HG03108 (cell line): ENCODE data around the gene CLDN3.
A peak's percentile ranks its signal among the peaks of the same experiment; 100 is the strongest.

ENCODE experiments used
- ATAC-seq: cut with Tn5 transposase; IDR thresholded peaks from one replicate; pipeline ENCODE4 v1.9.1; 2021; ENCODE audit warnings: moderate library complexity; ENCODE audit not compliant: unreplicated experiment

Gene CLDN3

GRCh38 chr7:73773700-73774517, 3.8 kb upstream of the CLDN3 start:
- no peak for ATAC-seq

- ATAC-seq, result no peak
These were observed 995 bp upstream of the CLDN3 start for GRCh38 chr7:73770860-73771670.

- no peak for ATAC-seq
These were observed 529 bp downstream of the CLDN3 start for GRCh38 chr7:73769481-73770001.

GRCh38 chr7:73768641-73769480, 1.2 kb downstream of the CLDN3 start:
- no peak for ATAC-seq

- ATAC-seq, result no peak
These were observed 3.4 kb downstream of the CLDN3 start for GRCh38 chr7:73766556-73767229.

GRCh38 chr7:73762659-73762999, 7.4 kb downstream of the CLDN3 start:
- ATAC-seq, result no peak

GRCh38 chr7:73761854-73762658, 8.0 kb downstream of the CLDN3 start:
- no peak for ATAC-seq

GRCh38 chr7:73758581-73759138, 11.4 kb downstream of the CLDN3 start:
- ATAC-seq, result no peak

- no peak for ATAC-seq
These were observed 19.9 kb downstream of the CLDN3 start for GRCh38 chr7:73749931-73750776.

GRCh38 chr7:73746378-73746777, 23.7 kb downstream of the CLDN3 start:
- ATAC-seq, result no peak

GRCh38 chr7:73742753-73743641, 27.1 kb downstream of the CLDN3 start:
- ATAC-seq, result no peak

GRCh38 chr7:73742338-73742752, 27.7 kb downstream of the CLDN3 start:
- no peak for ATAC-seq

GRCh38 chr7:73741600-73741999, 28.5 kb downstream of the CLDN3 start:
- no peak for ATAC-seq

GRCh38 chr7:73740771-73741170, 29.3 kb downstream of the CLDN3 start:
- ATAC-seq, result no peak

- ATAC-seq, result no peak
These were observed 29.9 kb downstream of the CLDN3 start for GRCh38 chr7:73740212-73740611.

- no peak for ATAC-seq
These were observed 30.7 kb downstream of the CLDN3 start for GRCh38 chr7:73739387-73739767.

GRCh38 chr7:73738612-73739386, 31.3 kb downstream of the CLDN3 start, which contains the start of gene ABHD11:
ABHD11 (minus strand) TSS chr7:73738802; CDS start chr7:73738770, 32 bp downstream.
- peak; percentile 81 for ATAC-seq
